Kidney (tissue), 14 donors: ENCODE results near the gene STPG3. TPM values are rescaled to one million over a fixed set of nuclear protein-coding genes. Genes with fewer than 3 reads are reported as not detected.

Experiments
- DNase-seq, 5 donors: peaks; one replicate each; pipeline ENCODE4 v3.0.0-alpha.2; 2013 to 2020
- FAIRE-seq: peaks from 2 replicates; lab custom pipeline; 2012; peaks lifted over from hg19 to GRCh38; lab: Jason Lieb, UNC
- H3K27ac ChIP-seq, 2 donors: one replicate each; pipeline ENCODE4 v1.7.0; 2013; ENCODE audit warnings: low read depth in 2 of 2, low read length in 2 of 2, inconsistent platforms in 1 of 2
- H3K27me3 ChIP-seq: one replicate; pipeline ENCODE4 v1.7.1; 2013; ENCODE audit warnings: low read length, inconsistent platforms; ENCODE audit not compliant: control insufficient read depth, insufficient read depth
- H3K36me3 ChIP-seq, 3 donors: one replicate each; pipeline versions ENCODE4 v1.7.0 to v1.7.1; 2013; ENCODE audit warnings: low read length in 3 of 3, control low read depth in 1 of 3, inconsistent platforms in 1 of 3; ENCODE audit not compliant: insufficient read depth in 3 of 3, control insufficient read depth in 2 of 3
- H3K4me1 ChIP-seq, 3 donors: one replicate each; pipeline versions ENCODE4 v1.7.0 to v1.7.1; 2013; ENCODE audit warnings: low read length in 3 of 3, inconsistent platforms in 1 of 3, low read depth in 1 of 3; ENCODE audit not compliant: control insufficient read depth in 2 of 3, insufficient read depth in 2 of 3
- H3K4me3 ChIP-seq, 3 donors: one replicate each; pipeline versions ENCODE4 v1.7.0 to v1.8.1; 2013; ENCODE audit warnings: low read length in 3 of 3, control low read depth in 1 of 3, inconsistent platforms in 1 of 3
- H3K9ac ChIP-seq, 3 donors: one replicate each; pipeline versions ENCODE4 v1.7.0 to v1.7.1; 2013; ENCODE audit warnings: low read length in 3 of 3, control low read depth in 1 of 3, inconsistent platforms in 1 of 3
- H3K9me3 ChIP-seq, 3 donors: one replicate each; pipeline versions ENCODE4 v1.7.0 to v1.7.1; 2013; ENCODE audit warnings: low read length in 3 of 3, control low read depth in 1 of 3, inconsistent platforms in 1 of 3; ENCODE audit not compliant: control insufficient read depth in 2 of 3, insufficient read depth in 1 of 3
- CTCF ChIP-seq: IDR thresholded peaks from 3 replicates; pipeline ENCODE4 v1.5.1; 2012; ENCODE audit warnings: mild to moderate bottlenecking, moderate library complexity, borderline replicate concordance; ENCODE audit not compliant: insufficient read depth; ENCODE audit errors: extremely low read depth
- intact Hi-C: fragments of 100-400 bp; cut with DNase I; formaldehyde crosslinking; loops from one replicate; pipeline ENCODE4 v1.11.1; 2022
- polyA plus RNA-seq: library from polyadenylated mRNA; stranded (reverse); fragments of 350-450 nt; fragmentation: Illumina TruSeq; extraction: RNeasy Lipid Tissue Mini Kit (QIAGEN cat#74804); gene quantifications from one replicate; pipeline ENCODE4 v1.2.3, GENCODE V29; 2014; ENCODE audit warnings: low read depth, low replicate concordance; ENCODE audit not compliant: insufficient read depth
- total RNA-seq: library from RNA; stranded (reverse); fragmentation: NEBNext Ultra II Directional; extraction: Animal tissue kit (Norgen Biotek cat#: 25700); gene quantifications from one replicate; pipeline ENCODE4 v1.2.1, GENCODE V29; 2021
- donor health status: control.
- donor health status: control.
- donor health status: control.
- donor health status: control.
- donor health status: control.
- donor health status: DM: yes; HTN: yes; CAD: no.
- donor health status: Normal renal cell carcinoma (clear cell type).

The STPG3 gene
- total and polyA plus RNA-seq, 2 donors from 2014 or later, result 0.38 TPM; not detected in 1

GRCh38 chr9:137229903-137230704, 21.0 kb upstream of the STPG3 start:
- no peak for FAIRE-seq
- H3K27ac ChIP-seq, result peak overlapping the region in 1 of 2 donors; percentile 51
- peaks cover 0 to 26% (median 15%) of the 10 kb centered on the region in 3 donors for H3K4me1 ChIP-seq
- H3K27me3 ChIP-seq, result no peaks in the 10 kb centered on the region
- no peak overlapping the region for H3K4me3 ChIP-seq
- no peaks in the 10 kb centered on the region for H3K36me3 ChIP-seq
- DNase-seq, result peak in 2 of 5 donors; percentile 52 to 64
- no peaks in the 10 kb centered on the region for H3K9me3 ChIP-seq
- intact Hi-C loops, result loop anchor here (10.0 kb wide), 1 partner anchor 115 kb away; the partner anchor contains the start of gene DPP7
- H3K9ac ChIP-seq, result no peak overlapping the region
- TF ChIP-seq CTCF, result no peak

- intact Hi-C loops, result loop anchor here (10.0 kb wide), 1 partner anchor 116 kb away; the partner anchor contains the start of gene DPP7
- no peak for FAIRE-seq
These were observed 20.2 kb upstream of the STPG3 start, which contains the start of gene SLC34A3 for GRCh38 chr9:137230705-137231371. SLC34A3 (plus strand) TSS chr9:137230901; CDS start chr9:137231703, 802 bp downstream.

GRCh38 chr9:137231372-137232039, 19.6 kb upstream of the STPG3 start:
- H3K4me1 ChIP-seq, result peaks cover 0 to 24% (median 15%) of the 10 kb centered on the region in 3 donors
- TF ChIP-seq CTCF, result no peak
- no peaks in the 10 kb centered on the region for H3K36me3 ChIP-seq
- H3K9ac ChIP-seq, result no peak overlapping the region
- H3K9me3 ChIP-seq, result no peaks in the 10 kb centered on the region
- H3K27ac ChIP-seq, result peak overlapping the region in 1 of 2 donors; percentile 16
- H3K27me3 ChIP-seq, result no peaks in the 10 kb centered on the region
- intact Hi-C loops, result loop anchor here (10.0 kb wide), 1 partner anchor 117 kb away; the partner anchor contains the start of gene DPP7
- no peak for FAIRE-seq
- peak overlapping the region in 1 of 3 donors; percentile 25 for H3K4me3 ChIP-seq
- DNase-seq, result no peak

More at GRCh38 chr9:137230705-137231371, 20.2 kb upstream of the STPG3 start, which contains the start of gene SLC34A3:
- Histone ChIP-seq H3K27ac (peak within 1 kb of the TSS; percentile 16 to 51), H3K27me3 (no peaks in the 10 kb centered on the region), H3K9me3 (no peaks in the 10 kb centered on the region), H3K36me3 (no peaks in the 10 kb centered on the region), H3K4me1 (peaks cover 0 to 26% (median 15%) of the 10 kb centered on the region in 3 donors), H3K4me3 (peak within 1 kb of the TSS in 1 of 3 donors; percentile 25), H3K9ac (no peak within 1 kb of the TSS)
- DNase-seq, result peak in 1 of 5 donors; percentile 32
- no peak for TF ChIP-seq CTCF
